GM19468 (cell line): ENCODE measurements around the gene GMPPA.

Source experiments
- ATAC-seq: cut with Tn5 transposase; IDR thresholded peaks from one replicate; pipeline ENCODE4 v1.9.1; 2021; ENCODE audit warnings: mild to moderate bottlenecking, moderate library complexity, moderate number of reproducible peaks; ENCODE audit not compliant: unreplicated experiment; ENCODE audit errors: extremely low read depth

Gene GMPPA

DNA sequence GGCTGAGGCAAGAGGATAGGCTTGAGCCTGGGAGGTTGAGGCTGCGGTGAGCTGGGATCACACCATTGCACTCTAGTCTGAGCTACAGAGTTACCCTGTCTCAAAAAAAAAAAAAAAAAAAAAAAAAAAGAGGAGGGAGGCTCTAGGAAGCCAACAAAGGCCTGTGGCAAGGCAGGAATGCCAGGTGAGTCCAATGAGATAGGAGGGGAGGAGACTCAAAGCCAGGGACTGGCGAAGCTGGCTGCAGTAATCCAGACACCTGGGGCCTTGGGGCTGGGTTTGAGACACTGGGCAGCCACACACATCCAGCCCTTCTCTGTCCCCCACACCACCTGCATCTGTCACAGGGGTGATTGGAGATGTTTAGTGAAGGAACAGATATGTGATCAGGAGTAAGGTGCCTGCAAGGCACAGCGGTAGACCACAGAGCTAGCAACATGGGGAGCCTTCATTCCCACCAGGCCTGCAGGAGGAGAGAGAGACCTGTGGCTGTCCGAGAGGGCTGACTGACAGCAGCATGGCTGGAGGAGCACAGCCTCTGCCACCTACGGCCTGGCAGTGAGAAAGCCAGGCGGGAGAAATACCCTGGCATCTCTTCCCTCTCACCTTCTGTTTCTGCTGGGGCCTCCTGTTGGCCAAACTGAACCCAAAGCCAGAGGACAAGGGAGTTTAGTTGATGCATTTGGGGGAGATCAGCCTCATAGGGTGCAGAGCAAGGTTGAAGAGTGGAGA lies 35.4 kb downstream of the GMPPA start:
- ATAC-seq, result no peak

- ATAC-seq, result no peak
Observed at GRCh38 chr2:219536425-219536824, 37.7 kb downstream of the GMPPA start.

- ATAC-seq, result no peak
Observed at GRCh38 chr2:219536967-219537366, 38.3 kb downstream of the GMPPA start.

DNA sequence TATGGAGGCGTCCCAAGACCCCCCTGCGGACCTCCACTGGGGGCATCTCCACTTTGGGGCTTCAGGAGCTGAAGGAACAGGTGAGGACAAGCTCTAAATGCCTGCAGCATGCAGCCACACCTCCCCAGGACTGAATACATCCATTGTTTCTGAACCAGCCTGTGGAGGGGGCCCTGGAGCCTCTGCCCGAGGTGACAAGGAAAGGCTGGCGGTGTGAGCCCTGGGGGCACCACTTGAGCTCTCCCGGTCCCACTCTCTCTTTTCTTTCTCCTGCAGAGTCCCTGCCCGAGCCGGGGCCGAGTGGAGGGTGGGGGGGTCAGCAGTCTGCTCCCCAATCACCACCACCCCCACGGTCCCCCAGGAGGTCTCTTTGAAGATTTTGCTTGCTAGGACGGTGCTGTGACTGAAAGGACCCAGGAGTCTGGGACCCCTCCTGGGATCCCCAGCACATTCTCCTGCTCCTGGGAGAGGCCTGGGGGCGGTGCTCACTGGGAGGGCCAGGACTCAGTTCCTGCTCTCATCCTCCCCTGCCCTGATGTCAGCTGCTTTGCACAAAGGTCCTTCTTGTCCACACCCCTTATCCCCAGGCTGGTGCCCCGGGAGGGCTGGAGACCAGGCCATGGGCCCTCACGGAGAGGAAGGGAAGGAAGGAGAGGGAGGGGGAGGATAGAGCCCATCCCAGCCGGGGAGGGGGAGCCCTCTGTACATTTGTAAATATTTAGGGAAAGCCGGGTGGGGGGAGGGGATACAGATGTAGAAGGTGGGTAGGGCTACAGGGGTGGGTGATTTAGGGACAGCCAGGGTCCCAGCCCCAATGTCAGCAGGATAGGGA lies 39.2 kb downstream of the GMPPA start:
- ATAC-seq, result no peak

- ATAC-seq, result no peak
Observed at GRCh38 chr2:219538504-219538951, 39.8 kb downstream of the GMPPA start.

DNA sequence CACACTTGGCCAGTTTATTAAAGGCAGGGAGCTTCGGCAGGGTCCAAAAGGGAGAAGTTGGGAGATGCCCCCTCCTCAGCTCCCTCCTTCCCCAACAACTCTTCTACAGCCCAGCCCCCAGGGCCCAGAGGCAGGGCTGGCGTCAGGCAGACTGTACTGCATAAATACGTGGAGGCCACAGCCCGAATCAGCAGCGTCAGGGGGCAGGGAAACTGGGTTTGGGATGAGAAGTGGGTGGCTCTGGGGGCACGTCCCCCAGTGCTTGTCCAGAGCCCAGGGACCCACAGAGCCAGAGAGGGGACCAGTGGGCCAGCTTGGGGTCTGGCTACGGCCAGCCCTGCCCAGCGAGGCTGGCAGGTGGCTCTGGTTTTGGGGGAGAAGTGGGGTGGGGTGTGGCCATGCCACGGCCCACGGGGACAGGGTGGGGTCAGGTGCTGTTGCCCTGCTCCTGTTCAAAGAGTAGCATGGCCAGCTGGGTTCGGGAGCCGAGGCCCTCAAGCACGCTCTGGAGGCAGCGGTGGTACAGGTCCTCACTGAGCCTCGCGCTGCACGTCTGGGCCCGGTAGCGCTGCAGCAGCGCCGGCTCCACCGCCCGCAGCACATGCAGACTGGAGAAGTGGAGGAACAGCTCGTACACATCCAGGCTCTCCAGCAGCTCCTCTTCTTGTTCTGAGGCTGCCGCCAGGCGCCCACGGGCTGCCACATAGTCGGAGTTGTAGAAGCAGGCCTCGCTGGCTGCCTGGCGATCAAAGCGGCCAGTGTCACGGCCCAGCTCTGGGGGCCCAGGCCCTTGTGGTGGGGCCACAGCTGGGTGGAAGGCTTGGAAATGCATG lies 40.5 kb downstream of the GMPPA start:
- no peak for ATAC-seq

- no peak for ATAC-seq
Observed at GRCh38 chr2:219539926-219540678, 41.4 kb downstream of the GMPPA start.

GRCh38 chr2:219540784-219541504 lies 42.3 kb downstream of the GMPPA start:
- no peak for ATAC-seq

DNA sequence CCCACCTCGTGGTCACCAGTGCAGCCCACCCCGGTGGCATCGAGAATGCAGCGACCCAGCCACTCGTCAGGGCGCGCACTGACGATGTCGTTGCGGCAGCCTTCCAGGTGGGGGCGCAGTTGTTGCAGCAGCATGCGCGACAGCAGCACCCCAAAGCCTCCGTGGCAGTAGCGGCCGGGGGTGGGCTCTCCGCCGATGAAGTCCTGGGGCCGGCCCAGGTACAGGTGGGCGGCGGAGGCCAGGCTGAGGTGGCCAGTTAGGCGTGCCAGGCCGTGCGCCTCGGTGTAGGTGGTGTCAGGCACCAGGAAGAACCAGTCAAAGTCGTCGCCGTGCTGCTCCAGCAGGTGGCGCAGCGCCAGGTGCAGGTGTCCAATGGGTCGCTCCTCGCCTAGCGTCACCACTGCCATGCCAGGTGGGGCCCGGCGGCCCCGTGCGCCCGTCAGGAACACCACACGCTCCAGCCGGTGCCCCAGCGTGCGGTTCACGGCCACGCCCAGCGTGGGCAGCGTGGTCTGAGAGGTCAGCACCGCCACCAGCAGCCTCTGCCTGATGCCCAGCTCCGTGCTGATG lies 43.0 kb downstream of the GMPPA start:
- peak; percentile 47 for ATAC-seq

- ATAC-seq, result peak; percentile 11
Observed at GRCh38 chr2:219542931-219543595, 44.4 kb downstream of the GMPPA start.

GRCh38 chr2:219543596-219544358 lies 45.1 kb downstream of the GMPPA start, which contains the start of the genes CHPF and TMEM198:
TSS of gene CHPF (minus strand) at chr2:219543809. CDS start at chr2:219543538, 271 bp downstream.
TSS of gene TMEM198 (plus strand) at chr2:219544028. CDS start at chr2:219544728, 700 bp downstream.
- ATAC-seq, result peak; percentile 71

DNA sequence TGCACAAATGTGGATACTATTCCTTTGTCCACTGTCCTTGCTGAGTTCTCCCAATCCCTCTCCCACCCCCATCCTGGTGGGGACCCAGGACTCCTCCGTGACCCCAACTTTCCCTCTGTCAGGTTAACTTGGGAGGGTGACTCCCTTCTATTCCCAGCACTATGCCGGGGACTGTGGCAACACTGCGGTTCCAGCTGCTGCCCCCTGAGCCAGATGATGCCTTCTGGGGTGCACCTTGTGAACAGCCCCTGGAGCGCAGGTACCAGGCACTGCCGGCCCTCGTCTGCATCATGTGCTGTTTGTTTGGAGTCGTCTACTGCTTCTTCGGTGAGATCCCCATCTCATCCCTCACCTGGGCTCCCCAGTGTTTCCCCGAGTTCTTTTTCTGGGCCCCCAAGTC lies 45.9 kb downstream of the GMPPA start:
- no peak for ATAC-seq

DNA sequence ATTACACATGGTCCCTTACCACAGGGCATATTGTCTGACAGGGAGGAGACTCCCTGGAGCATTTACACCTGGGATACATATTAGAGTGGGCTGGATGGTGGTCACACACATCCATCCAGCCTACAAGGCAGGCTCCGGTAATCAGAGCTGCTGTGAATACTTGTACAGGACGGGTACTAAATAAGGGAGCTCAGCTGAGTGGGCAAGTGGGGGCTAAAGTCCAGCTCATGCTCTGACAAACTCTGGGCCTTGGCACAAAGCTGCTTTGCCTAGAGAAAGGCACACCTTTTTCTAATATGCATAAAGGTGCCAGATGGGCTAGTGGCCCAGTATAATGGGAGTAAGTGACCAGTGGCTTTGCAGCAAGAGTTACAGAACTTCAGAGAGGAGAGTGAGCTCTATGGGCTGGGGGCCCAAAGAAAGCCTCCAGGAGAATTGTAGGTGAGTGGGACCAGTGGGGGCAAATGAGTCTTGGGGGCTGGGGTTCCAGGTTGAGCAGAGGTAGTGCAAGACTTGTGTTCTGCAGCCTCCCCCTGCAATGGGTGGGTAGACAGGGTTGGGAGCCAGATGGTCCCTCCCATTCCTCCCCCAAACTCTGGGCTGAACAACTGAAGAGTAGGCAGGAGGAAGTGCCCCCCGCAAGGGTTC lies 46.7 kb downstream of the GMPPA start:
- ATAC-seq, result no peak

- no peak for ATAC-seq
Observed at GRCh38 chr2:219545943-219546352, 47.3 kb downstream of the GMPPA start.

DNA sequence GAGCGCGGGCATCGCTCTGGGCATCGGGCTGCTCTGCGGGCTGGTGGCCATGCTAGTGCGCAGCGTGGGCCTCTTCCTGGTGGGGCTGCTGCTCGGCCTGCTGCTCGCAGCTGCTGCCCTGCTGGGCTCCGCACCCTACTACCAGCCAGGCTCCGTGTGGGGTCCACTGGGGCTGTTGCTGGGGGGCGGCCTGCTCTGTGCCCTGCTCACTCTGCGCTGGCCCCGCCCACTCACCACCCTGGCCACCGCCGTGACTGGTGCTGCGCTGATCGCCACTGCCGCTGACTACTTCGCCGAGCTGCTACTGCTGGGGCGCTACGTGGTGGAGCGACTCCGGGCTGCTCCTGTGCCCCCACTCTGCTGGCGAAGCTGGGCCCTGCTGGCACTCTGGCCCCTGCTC lies 48.9 kb downstream of the GMPPA start:
- ATAC-seq, result no peak

- ATAC-seq, result no peak
Observed at GRCh38 chr2:219548990-219549389, 50.3 kb downstream of the GMPPA start.

DNA sequence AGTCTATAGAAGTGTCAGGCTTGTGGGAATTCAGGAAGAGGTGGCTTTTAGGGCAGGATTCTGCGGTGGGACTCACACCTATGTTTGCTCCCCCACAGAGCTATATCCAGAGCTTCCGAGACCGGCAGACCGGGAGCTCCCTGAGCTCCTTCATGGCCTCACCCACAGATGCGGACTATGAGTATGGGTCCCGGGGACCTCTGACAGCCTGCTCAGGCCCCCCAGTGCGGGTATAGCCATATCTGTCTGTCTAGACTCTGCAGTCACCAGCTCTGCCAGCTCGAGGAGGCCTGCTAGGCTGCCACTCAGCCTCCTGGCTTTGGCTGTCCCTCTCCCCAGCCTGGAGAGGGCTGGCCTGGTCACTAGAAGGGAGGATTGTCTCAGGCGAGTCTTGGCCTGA lies 50.9 kb downstream of the GMPPA start:
- ATAC-seq, result no peak
